Measurements from ENCODE around the gene USP32. TPM values are rescaled to one million over a fixed set of nuclear protein-coding genes. Genes with fewer than 3 reads are reported as not detected.
A peak's percentile ranks its signal among the peaks of the same experiment; 100 is the strongest.

USP32 gene
- total RNA-seq, 1 experiment from 2014 or later = 32.3 TPM

- intact Hi-C loops (cut with micrococcal nuclease; ENCODE audit: unreplicated experiment) = no loop called here
- Histone ChIP-seq H3K27ac (no peak overlapping the region), H3K4me3 (no peak overlapping the region), H3K4me2 (no peak overlapping the region), H3K9me2 (ENCODE audit: insufficient read depth) (no peaks in the 10 kb centered on the region), H3F3A (ENCODE audit: insufficient read depth, low read depth) (no peaks in the 10 kb centered on the region; the same call in 1 of the 2 replicates), H3K27me3 (ENCODE audit: insufficient read depth, low read depth) (peaks cover 33% of the 10 kb centered on the region), H2AFZ (no peak overlapping the region), H4K20me1 (ENCODE audit: insufficient read depth) (no peaks in the 10 kb centered on the region), H3K79me2 (ENCODE audit: low read depth) (no peaks in the 10 kb centered on the region), H3K36me3 (ENCODE audit: low read depth) (no peaks in the 10 kb centered on the region), H3K4me1 (replicated peaks; ENCODE audit: insufficient read depth) (peaks cover 8% of the 10 kb centered on the region; the same call in 1 of the 2 replicates), H3K9me3 (ENCODE audit: insufficient read depth, low read depth) (no peaks in the 10 kb centered on the region)
- ChIA-PET POLR2A (ENCODE audit: unreplicated experiment) (no interaction called here), CTCF (no interaction called here)
- TF ChIP-seq EZH2 (IDR thresholded peaks at IDR 0.05; ENCODE audit: low read depth) (no peak), CTCF (conservative IDR thresholded peaks at IDR 0.05) (no peak)
- DNase-seq = peak in 1 of 2 experiments; percentile 25
- no TSS peak for BruUV-seq (replicated peaks)
These were observed 237.1 kb downstream of the USP32 start for GRCh38 chr17:60154616-60155426.

GRCh38 chr17:60153606-60154390 lies 238.1 kb downstream of the USP32 start:
- no peak for DNase-seq
- Histone ChIP-seq H4K20me1 (ENCODE audit: insufficient read depth) (no peaks in the 10 kb centered on the region), H3K9me2 (ENCODE audit: insufficient read depth) (no peaks in the 10 kb centered on the region), H3K9me3 (ENCODE audit: insufficient read depth, low read depth) (no peaks in the 10 kb centered on the region), H3F3A (ENCODE audit: insufficient read depth, low read depth) (no peaks in the 10 kb centered on the region; the same call in 1 of the 2 replicates), H3K36me3 (ENCODE audit: low read depth) (no peaks in the 10 kb centered on the region), H3K27me3 (ENCODE audit: insufficient read depth, low read depth) (peaks cover 24% of the 10 kb centered on the region), H3K27ac (no peak overlapping the region), H3K4me3 (no peak overlapping the region), H3K4me1 (replicated peaks; ENCODE audit: insufficient read depth) (peaks cover 8% of the 10 kb centered on the region; the same call in 1 of the 2 replicates), H3K4me2 (no peak overlapping the region), H3K79me2 (ENCODE audit: low read depth) (no peaks in the 10 kb centered on the region), H2AFZ (no peak overlapping the region)
- intact Hi-C loops (cut with micrococcal nuclease; ENCODE audit: unreplicated experiment) = no loop called here
- ChIA-PET POLR2A (ENCODE audit: unreplicated experiment) (no interaction called here), CTCF (interaction anchor here (0.6 kb wide), 1 partner anchor 485 kb away, joined by 11 read pairs; no protein-coding TSS in a partner anchor)
- TF ChIP-seq CTCF (conservative IDR thresholded peaks at IDR 0.05) (no peak), EZH2 (IDR thresholded peaks at IDR 0.05; ENCODE audit: low read depth) (no peak)
- BruUV-seq (replicated peaks) = no TSS peak

GRCh38 chr17:60151355-60151754 lies 240.6 kb downstream of the USP32 start:
- H3K4me1 ChIP-seq (replicated peaks; ENCODE audit: insufficient read depth) = peaks cover 8% of the 10 kb centered on the region; the same call in 1 of the 2 replicates
- no peak overlapping the region for H3K4me3 ChIP-seq
- no peak overlapping the region for H3K4me2 ChIP-seq
- no peaks in the 10 kb centered on the region for H3K9me2 ChIP-seq (ENCODE audit: insufficient read depth)
- H3K9me3 ChIP-seq (ENCODE audit: insufficient read depth, low read depth) = no peaks in the 10 kb centered on the region
- TF ChIP-seq CTCF (conservative IDR thresholded peaks at IDR 0.05) = no peak
- TF ChIP-seq EZH2 (IDR thresholded peaks at IDR 0.05; ENCODE audit: low read depth) = no peak
- no peaks in the 10 kb centered on the region for H4K20me1 ChIP-seq (ENCODE audit: insufficient read depth)
- H3K27ac ChIP-seq = no peak overlapping the region
- no TSS peak for BruUV-seq (replicated peaks)
- ChIA-PET POLR2A (ENCODE audit: unreplicated experiment) (no interaction called here), CTCF (no interaction called here)
- intact Hi-C loops (cut with micrococcal nuclease; ENCODE audit: unreplicated experiment) = no loop called here
- no peaks in the 10 kb centered on the region for H3K27me3 ChIP-seq (ENCODE audit: insufficient read depth, low read depth)
- no peaks in the 10 kb centered on the region; the same call in 1 of the 2 replicates for H3F3A ChIP-seq (ENCODE audit: insufficient read depth, low read depth)
- H3K79me2 ChIP-seq (ENCODE audit: low read depth) = no peaks in the 10 kb centered on the region
- no peak overlapping the region for H2AFZ ChIP-seq
- H3K36me3 ChIP-seq (ENCODE audit: low read depth) = no peaks in the 10 kb centered on the region
- no peak for DNase-seq
